ENCODE results near the gene RASAL2. TPM values are rescaled to one million over a fixed set of nuclear protein-coding genes. Genes with fewer than 3 reads are reported as not detected.

RASAL2 gene
- total and polyA plus RNA-seq, 2 of the 13 experiments (the other 11 are each of a cell fraction or from before 2014, with no cell fraction given): 5.4 to 5.9 TPM

DNA sequence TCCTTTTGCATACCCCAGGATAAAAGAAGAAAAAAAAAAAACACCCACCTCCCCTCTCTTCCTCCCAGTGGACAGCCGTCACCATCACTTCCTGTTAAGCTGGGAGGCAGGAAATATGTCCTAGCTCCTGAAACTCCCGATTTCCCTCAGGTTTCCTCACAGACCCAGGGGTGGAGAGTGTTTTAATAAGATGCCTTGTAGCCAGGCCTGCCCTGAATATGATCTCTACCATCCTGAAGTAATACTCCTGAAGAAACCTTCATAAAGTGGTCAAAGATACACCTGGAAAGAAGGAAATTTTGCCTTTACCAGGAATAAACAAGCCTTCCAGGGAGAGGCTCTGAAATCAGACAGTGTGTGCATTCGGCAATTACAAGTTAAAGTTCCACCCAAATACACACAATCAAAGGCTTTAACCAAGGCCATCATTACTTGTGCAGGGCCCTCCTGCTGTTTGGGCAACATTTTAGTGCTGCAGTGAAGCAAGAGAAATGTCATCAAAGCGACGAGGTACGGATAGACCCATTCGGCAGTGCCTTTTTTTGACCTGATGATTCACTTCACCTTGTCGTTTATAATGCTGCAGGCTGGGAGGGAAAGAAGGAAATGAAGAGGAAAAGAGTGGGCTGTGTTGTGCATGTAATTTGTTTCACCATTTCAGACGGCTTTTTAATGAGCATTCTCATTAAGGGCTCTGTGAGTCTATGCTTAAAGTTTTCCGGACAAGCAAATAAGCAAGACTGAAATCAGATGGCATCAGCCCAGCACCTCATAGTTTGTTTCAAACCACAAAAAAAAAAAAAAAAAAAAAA lies 41.0 kb upstream of the RASAL2 start:
- Histone ChIP-seq H3K4me2 (ENCODE audit: low read depth, low read length) (peak overlapping the region; percentile 80), H4K20me1 (ENCODE audit: insufficient read depth, low read length) (no peaks in the 10 kb centered on the region), H3K27me3 (ENCODE audit: control insufficient read depth in 1 of 2, insufficient read depth in 2 of 2, low read length in 2 of 2) (no peaks in the 10 kb centered on the region), H3K36me3 (replicated peaks in 1 of 2; ENCODE audit: control insufficient read depth in 1 of 2, insufficient read depth in 2 of 2, low read length in 2 of 2) (no peaks in the 10 kb centered on the region), H2AFZ (ENCODE audit: low read length) (peak overlapping the region; percentile 97), H3K9ac (ENCODE audit: insufficient read depth, low read depth, low read length) (peak overlapping the region; percentile 65), H3K27ac (ENCODE audit: extremely low read length, insufficient read depth, low read length) (peak overlapping the region; percentile 89), H3K4me3 (replicated peaks in 1 of 3; ENCODE audit: insufficient read depth in 1 of 3, low read depth in 2 of 3, low read length in 3 of 3) (peak overlapping the region; percentile 53 to 57 (median 56)), H3K9me3 (ENCODE audit: low read length) (no peaks in the 10 kb centered on the region), H3K79me2 (ENCODE audit: insufficient read depth, low read length) (no peaks in the 10 kb centered on the region), H3K4me1 (ENCODE audit: insufficient read depth, low read length) (peaks cover 93% of the 10 kb centered on the region)
- CTCF ChIA-PET (ENCODE audit: low intra/inter-chr PET ratio, low total read pairs): interaction anchor here (1.1 kb wide), 1 partner anchor 21 kb away, joined by 3 read pairs; no protein-coding TSS in a partner anchor
- FAIRE-seq (peak; percentile 89), DNase-seq (ENCODE audit: low spot score) (peak; percentile 92), ATAC-seq (peak; percentile 68)
- BruUV-seq (replicated peaks): no TSS peak
- 1% methylated on average over 10 of the region's 10 CpGs for WGBS (ENCODE audit: low lambda C conversion rate)
- intact Hi-C loops (cut with micrococcal nuclease; ENCODE audit: unreplicated experiment): loop anchor here (2.0 kb wide), 1 partner anchor 40 kb away; no protein-coding TSS in a partner anchor
- in situ Hi-C loops (cut with HindIII; ENCODE audit: extremely low pct_ligation_motif_present, low pct_unique_long_range_greater_than_20kb): loop anchor here (10.0 kb wide), 1 partner anchor 132 kb away; no protein-coding TSS in a partner anchor
- POLR2A ChIA-PET: interaction anchor here (0.8 to 7.6 kb wide), 11 partner anchors 8 to 247 kb away, joined by 3 to 58 read pairs (median 8); partner anchors contain the start of genes RASAL2 and SEC16B
- no peak for TF ChIP-seq ZUFSP (CRISPR knock-in tag; IDR thresholded peaks at IDR 0.05; ENCODE audit: borderline replicate concordance)
- TF ChIP-seq RNF2 (conservative IDR thresholded peaks at IDR 0.05; ENCODE audit: low read depth): no peak
- no peak for TF ChIP-seq ZNF841 (CRISPR knock-in tag; IDR thresholded peaks at IDR 0.05; ENCODE audit: borderline replicate concordance)
- peak; percentile 61 for TF ChIP-seq POLR2AphosphoS5 (IDR thresholded peaks at IDR 0.05; ENCODE audit: low read depth, low read length)
- no peak for TF ChIP-seq RBM22 (optimal IDR thresholded peaks at IDR 0.05; ENCODE audit: low read length)
- TF ChIP-seq ATM (IDR thresholded peaks at IDR 0.05; ENCODE audit: borderline replicate concordance): no peak
- no peak for TF ChIP-seq ZSCAN31 (CRISPR knock-in tag; IDR thresholded peaks at IDR 0.05; ENCODE audit: low read depth)
- TF ChIP-seq, protein P1, sequence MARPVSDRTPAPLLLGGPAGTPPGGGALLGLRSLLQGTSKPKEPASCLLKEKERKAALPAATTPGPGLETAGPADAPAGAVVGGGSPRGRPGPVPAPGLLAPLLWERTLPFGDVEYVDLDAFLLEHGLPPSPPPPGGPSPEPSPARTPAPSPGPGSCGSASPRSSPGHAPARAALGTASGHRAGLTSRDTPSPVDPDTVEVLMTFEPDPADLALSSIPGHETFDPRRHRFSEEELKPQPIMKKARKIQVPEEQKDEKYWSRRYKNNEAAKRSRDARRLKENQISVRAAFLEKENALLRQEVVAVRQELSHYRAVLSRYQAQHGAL (CRISPR knock-in tag; IDR thresholded peaks at IDR 0.05; ENCODE audit: not compliant biosample characterization): no peak
- no peak for TF ChIP-seq RFXAP (CRISPR knock-in tag; IDR thresholded peaks at IDR 0.05; ENCODE audit: borderline replicate concordance)
- TF ChIP-seq SNAPC5 (CRISPR knock-in tag; IDR thresholded peaks at IDR 0.05; ENCODE audit: borderline replicate concordance): no peak
- no peak for TF ChIP-seq ZNF616 (CRISPR knock-in tag; IDR thresholded peaks at IDR 0.05; ENCODE audit: low read depth)
- TF ChIP-seq, protein P2, sequence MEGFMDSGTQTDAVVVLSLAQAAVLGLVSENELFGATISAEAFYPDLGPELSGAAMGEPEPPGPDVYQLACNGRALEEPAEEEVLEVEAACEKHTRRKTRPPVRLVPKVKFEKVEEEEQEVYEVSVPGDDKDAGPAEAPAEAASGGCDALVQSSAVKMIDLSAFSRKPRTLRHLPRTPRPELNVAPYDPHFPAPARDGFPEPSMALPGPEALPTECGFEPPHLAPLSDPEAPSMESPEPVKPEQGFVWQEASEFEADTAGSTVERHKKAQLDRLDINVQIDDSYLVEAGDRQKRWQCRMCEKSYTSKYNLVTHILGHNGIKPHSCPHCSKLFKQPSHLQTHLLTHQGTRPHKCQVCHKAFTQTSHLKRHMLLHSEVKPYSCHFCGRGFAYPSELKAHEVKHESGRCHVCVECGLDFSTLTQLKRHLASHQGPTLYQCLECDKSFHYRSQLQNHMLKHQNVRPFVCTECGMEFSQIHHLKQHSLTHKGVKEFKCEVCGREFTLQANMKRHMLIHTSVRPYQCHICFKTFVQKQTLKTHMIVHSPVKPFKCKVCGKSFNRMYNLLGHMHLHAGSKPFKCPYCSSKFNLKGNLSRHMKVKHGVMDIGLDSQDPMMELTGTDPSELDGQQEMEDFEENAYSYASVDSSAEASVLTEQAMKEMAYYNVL (CRISPR knock-in tag; IDR thresholded peaks at IDR 0.05; ENCODE audit: borderline replicate concordance): peak; percentile 80; the same call in 1 of the 2 replicates
- TF ChIP-seq REST (IDR thresholded peaks at IDR 0.05; ENCODE audit: borderline replicate concordance in 1 of 2, low read depth in 1 of 2, low read length in 2 of 2): 0 out of 4 replicates have a peak, but pooled peaks of 1 of the 2 experiments have one; percentile 37

All from HepG2 (cell line).